WTC11 (cell line): ENCODE measurements around the gene SLC35F1. TPM values are rescaled to one million over a fixed set of nuclear protein-coding genes. Genes with fewer than 3 reads are reported as not detected.

Experiments
- ATAC-seq: fragments of 200-7000 bp; cut with Tn5 transposase; 2 replicates; pipeline ENCODE4 v1.10.0; 2021; ENCODE audit warnings: mild to moderate bottlenecking, moderate library complexity
- CTCF ChIA-PET: fragments of 300-600 bp; sonication (Branson Sonifier 250); formaldehyde crosslinking; loops from one replicate; lab custom pipeline; 2021; ENCODE audit warnings: antibody characterized with exemption; lab: Charles Lee
- POLR2A ChIA-PET: fragments of 350-600 bp; sonication (Branson Sonifier 250); formaldehyde crosslinking; loops from one replicate; lab custom pipeline; 2021; ENCODE audit warnings: antibody characterized with exemption; lab: Charles Lee
- DNase-seq: peaks from one replicate; pipeline ENCODE4 v3.0.0; 2021; ENCODE audit warnings: low spot score
- H3K27ac Mint-ChIP-seq: 2 replicates; pipeline ENCODE4 v1.8.0; 2021; ENCODE audit warnings: mixed read lengths
- H3K27me3 Mint-ChIP-seq: 2 replicates; pipeline ENCODE4 v1.8.0; 2021; ENCODE audit warnings: low read depth, mild to moderate bottlenecking, moderate library complexity, mixed read lengths
- H3K36me3 Mint-ChIP-seq: 2 replicates; pipeline ENCODE4 v1.8.0; 2021; ENCODE audit warnings: mixed read lengths
- H3K4me1 Mint-ChIP-seq: 2 replicates; pipeline ENCODE4 v1.8.0; 2022; ENCODE audit warnings: mixed read lengths
- H3K4me3 Mint-ChIP-seq: 2 replicates; pipeline ENCODE4 v1.8.0; 2021; ENCODE audit warnings: mild to moderate bottlenecking, moderate library complexity, mixed read lengths
- H3K9me3 Mint-ChIP-seq: 2 replicates; pipeline ENCODE4 v1.8.0; 2021; ENCODE audit warnings: mixed read lengths
- ARID4B ChIP-seq: sonication (generic); formaldehyde crosslinking; IDR thresholded peaks from 2 replicates; pipeline ENCODE4 v1.8.0; 2023; ENCODE audit warnings: missing genetic modification reagents, mild to moderate bottlenecking, borderline replicate concordance
- ATF2 ChIP-seq: sonication (generic); formaldehyde crosslinking; IDR thresholded peaks from 2 replicates; pipeline ENCODE4 v1.8.1; 2022; ENCODE audit warnings: low read depth, missing genetic modification reagents, borderline replicate concordance
- CBFB ChIP-seq: sonication (generic); formaldehyde crosslinking; IDR thresholded peaks from 2 replicates; pipeline ENCODE4 v1.8.1; 2022; ENCODE audit warnings: mild to moderate bottlenecking, low read depth, missing genetic modification reagents
- ELF4 ChIP-seq: sonication (generic); formaldehyde crosslinking; IDR thresholded peaks from 2 replicates; pipeline ENCODE4 v1.8.1; 2022; ENCODE audit warnings: low read depth, mild to moderate bottlenecking, moderate library complexity, missing genetic modification reagents
- ETV6 ChIP-seq: sonication (generic); formaldehyde crosslinking; IDR thresholded peaks from 2 replicates; pipeline ENCODE4 v1.8.1; 2022; ENCODE audit warnings: mild to moderate bottlenecking, missing genetic modification reagents
- NR1H2 ChIP-seq: sonication (generic); formaldehyde crosslinking; IDR thresholded peaks from 2 replicates; pipeline ENCODE4 v1.9.0; 2021; ENCODE audit warnings: mild to moderate bottlenecking, moderate library complexity, missing genetic modification reagents
- OVOL2 ChIP-seq: fragments of 250-450 bp; sonication (Bioruptor Pico); IDR thresholded peaks from 2 replicates; pipeline ENCODE4 v1.9.0; 2021; ENCODE audit warnings: mild to moderate bottlenecking, borderline replicate concordance
- SP1 ChIP-seq: sonication (generic); formaldehyde crosslinking; conservative IDR thresholded peaks from 2 replicates; pipeline ENCODE4 v1.8.1; 2022; ENCODE audit warnings: missing genetic modification reagents
- ZNF232 ChIP-seq: sonication (generic); formaldehyde crosslinking; IDR thresholded peaks from 2 replicates; pipeline ENCODE4 v1.8.0; 2022; ENCODE audit warnings: mild to moderate bottlenecking, missing genetic modification reagents
- ZNF671 ChIP-seq: fragments of 250-450 bp; sonication (Bioruptor Pico); IDR thresholded peaks from 2 replicates; pipeline ENCODE4 v1.8.0; 2021; ENCODE audit warnings: mild to moderate bottlenecking
- total RNA-seq: library from RNA; stranded (reverse); gene quantifications from 3 replicates; pipeline ENCODE4 v1.2.3, GENCODE V29; 2021
- TF ChIP-seq, protein P1 (sequence below): sonication (generic); formaldehyde crosslinking; IDR thresholded peaks from 2 replicates; pipeline ENCODE4 v1.8.1; 2023; ENCODE audit warnings: mild to moderate bottlenecking, missing genetic modification reagents, moderate library complexity
- TF ChIP-seq, protein P2 (sequence below): sonication (generic); formaldehyde crosslinking; conservative IDR thresholded peaks from 2 replicates; pipeline ENCODE4 v1.8.1; 2022; ENCODE audit warnings: mild to moderate bottlenecking, missing genetic modification reagents
- TF ChIP-seq, protein P3 (sequence below): sonication (generic); formaldehyde crosslinking; IDR thresholded peaks from 2 replicates; pipeline ENCODE4 v1.8.1; 2023; ENCODE audit warnings: mild to moderate bottlenecking, moderate library complexity, missing genetic modification reagents
- TF ChIP-seq, protein P4 (sequence below): fragments of 250-450 bp; sonication (Bioruptor Pico); IDR thresholded peaks from 2 replicates; pipeline ENCODE4 v1.9.0; 2021; ENCODE audit warnings: mild to moderate bottlenecking
- TF ChIP-seq, protein P5 (sequence below): sonication (generic); formaldehyde crosslinking; IDR thresholded peaks from 2 replicates; pipeline ENCODE4 v1.8.1; 2022; ENCODE audit warnings: missing genetic modification reagents, borderline replicate concordance
- TF ChIP-seq, protein P6 (sequence below): sonication (generic); formaldehyde crosslinking; IDR thresholded peaks from 2 replicates; pipeline ENCODE4 v1.8.0; 2022; ENCODE audit warnings: mild to moderate bottlenecking, missing genetic modification reagents

SLC35F1 gene
- total RNA-seq, 1 experiment from 2014 or later = 11.0 TPM

DNA sequence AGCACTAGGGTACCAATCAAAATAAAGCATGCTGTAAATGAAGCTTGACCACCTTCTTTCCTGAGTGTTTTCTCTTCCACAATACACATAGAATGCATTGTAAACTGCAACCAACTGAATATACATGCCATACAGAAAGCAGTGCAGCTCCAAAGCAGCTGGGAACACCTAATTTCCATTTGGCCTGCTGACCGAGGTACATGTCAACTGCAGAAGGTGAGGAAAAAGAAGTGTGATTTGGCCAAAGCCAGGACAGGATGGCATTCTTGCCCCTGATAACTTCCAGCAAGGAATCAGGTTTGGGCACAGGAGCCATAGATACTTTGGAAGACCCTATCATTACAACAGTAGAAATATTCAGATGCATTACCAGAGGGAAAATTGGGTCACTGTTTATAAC lies 258.4 kb downstream of the SLC35F1 start (continued):
- TF ChIP-seq, protein P1, sequence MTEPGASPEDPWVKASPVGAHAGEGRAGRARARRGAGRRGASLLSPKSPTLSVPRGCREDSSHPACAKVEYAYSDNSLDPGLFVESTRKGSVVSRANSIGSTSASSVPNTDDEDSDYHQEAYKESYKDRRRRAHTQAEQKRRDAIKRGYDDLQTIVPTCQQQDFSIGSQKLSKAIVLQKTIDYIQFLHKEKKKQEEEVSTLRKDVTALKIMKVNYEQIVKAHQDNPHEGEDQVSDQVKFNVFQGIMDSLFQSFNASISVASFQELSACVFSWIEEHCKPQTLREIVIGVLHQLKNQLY (CRISPR knock-in tag) = no peak
- TF ChIP-seq, protein P2, sequence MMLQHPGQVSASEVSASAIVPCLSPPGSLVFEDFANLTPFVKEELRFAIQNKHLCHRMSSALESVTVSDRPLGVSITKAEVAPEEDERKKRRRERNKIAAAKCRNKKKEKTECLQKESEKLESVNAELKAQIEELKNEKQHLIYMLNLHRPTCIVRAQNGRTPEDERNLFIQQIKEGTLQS (CRISPR knock-in tag) = no peak
- TF ChIP-seq, protein P3, sequence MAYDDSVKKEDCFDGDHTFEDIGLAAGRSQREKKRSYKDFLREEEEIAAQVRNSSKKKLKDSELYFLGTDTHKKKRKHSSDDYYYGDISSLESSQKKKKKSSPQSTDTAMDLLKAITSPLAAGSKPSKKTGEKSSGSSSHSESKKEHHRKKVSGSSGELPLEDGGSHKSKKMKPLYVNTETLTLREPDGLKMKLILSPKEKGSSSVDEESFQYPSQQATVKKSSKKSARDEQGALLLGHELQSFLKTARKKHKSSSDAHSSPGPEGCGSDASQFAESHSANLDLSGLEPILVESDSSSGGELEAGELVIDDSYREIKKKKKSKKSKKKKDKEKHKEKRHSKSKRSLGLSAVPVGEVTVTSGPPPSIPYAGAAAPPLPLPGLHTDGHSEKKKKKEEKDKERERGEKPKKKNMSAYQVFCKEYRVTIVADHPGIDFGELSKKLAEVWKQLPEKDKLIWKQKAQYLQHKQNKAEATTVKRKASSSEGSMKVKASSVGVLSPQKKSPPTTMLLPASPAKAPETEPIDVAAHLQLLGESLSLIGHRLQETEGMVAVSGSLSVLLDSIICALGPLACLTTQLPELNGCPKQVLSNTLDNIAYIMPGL (CRISPR knock-in tag) = no peak
- TF ChIP-seq, protein P4, sequence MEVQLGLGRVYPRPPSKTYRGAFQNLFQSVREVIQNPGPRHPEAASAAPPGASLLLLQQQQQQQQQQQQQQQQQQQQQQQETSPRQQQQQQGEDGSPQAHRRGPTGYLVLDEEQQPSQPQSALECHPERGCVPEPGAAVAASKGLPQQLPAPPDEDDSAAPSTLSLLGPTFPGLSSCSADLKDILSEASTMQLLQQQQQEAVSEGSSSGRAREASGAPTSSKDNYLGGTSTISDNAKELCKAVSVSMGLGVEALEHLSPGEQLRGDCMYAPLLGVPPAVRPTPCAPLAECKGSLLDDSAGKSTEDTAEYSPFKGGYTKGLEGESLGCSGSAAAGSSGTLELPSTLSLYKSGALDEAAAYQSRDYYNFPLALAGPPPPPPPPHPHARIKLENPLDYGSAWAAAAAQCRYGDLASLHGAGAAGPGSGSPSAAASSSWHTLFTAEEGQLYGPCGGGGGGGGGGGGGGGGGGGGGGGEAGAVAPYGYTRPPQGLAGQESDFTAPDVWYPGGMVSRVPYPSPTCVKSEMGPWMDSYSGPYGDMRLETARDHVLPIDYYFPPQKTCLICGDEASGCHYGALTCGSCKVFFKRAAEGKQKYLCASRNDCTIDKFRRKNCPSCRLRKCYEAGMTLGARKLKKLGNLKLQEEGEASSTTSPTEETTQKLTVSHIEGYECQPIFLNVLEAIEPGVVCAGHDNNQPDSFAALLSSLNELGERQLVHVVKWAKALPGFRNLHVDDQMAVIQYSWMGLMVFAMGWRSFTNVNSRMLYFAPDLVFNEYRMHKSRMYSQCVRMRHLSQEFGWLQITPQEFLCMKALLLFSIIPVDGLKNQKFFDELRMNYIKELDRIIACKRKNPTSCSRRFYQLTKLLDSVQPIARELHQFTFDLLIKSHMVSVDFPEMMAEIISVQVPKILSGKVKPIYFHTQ (CRISPR knock-in tag) = no peak
- TF ChIP-seq OVOL2 (CRISPR knock-in tag) = no peak

- POLR2A ChIA-PET = no interaction called here
- H3K4me1 Mint-ChIP-seq = 0 out of 2 replicates have a peak, but pooled peaks cover 2% of the 10 kb centered on the region
- H3K27ac Mint-ChIP-seq = no peak overlapping the region
- H3K4me3 Mint-ChIP-seq = no peak overlapping the region
- ATAC-seq = no peak
- peaks cover 7% of the 10 kb centered on the region for H3K36me3 Mint-ChIP-seq
- TF ChIP-seq CBFB (CRISPR knock-in tag) (no peak), NR1H2 (CRISPR knock-in tag) (no peak), ZNF671 (no peak), ATF2 (CRISPR knock-in tag) (no peak)
- TF ChIP-seq, protein P5, sequence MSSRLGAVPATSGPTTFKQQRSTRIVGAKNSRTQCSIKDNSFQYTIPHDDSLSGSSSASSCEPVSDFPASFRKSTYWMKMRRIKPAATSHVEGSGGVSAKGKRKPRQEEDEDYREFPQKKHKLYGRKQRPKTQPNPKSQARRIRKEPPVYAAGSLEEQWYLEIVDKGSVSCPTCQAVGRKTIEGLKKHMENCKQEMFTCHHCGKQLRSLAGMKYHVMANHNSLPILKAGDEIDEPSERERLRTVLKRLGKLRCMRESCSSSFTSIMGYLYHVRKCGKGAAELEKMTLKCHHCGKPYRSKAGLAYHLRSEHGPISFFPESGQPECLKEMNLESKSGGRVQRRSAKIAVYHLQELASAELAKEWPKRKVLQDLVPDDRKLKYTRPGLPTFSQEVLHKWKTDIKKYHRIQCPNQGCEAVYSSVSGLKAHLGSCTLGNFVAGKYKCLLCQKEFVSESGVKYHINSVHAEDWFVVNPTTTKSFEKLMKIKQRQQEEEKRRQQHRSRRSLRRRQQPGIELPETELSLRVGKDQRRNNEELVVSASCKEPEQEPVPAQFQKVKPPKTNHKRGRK = no peak
- TF ChIP-seq, all 79 proteins: peak for 0
- CTCF ChIA-PET = no interaction called here
- no peak for DNase-seq
- peaks cover 8% of the 10 kb centered on the region for H3K9me3 Mint-ChIP-seq
- no peaks in the 10 kb centered on the region for H3K27me3 Mint-ChIP-seq
Measured at GRCh38 chr6:118168421-118168820, 261.4 kb downstream of the SLC35F1 start.

- CTCF ChIA-PET = no interaction called here
- DNase-seq (no peak), ATAC-seq (no peak)
- TF ChIP-seq ELF4 (no peak), SP1 (CRISPR knock-in tag) (no peak), ZNF232 (CRISPR knock-in tag) (no peak), ETV6 (CRISPR knock-in tag) (no peak), OVOL2 (CRISPR knock-in tag) (no peak), ARID4B (CRISPR knock-in tag) (no peak)
- TF ChIP-seq, protein P6, sequence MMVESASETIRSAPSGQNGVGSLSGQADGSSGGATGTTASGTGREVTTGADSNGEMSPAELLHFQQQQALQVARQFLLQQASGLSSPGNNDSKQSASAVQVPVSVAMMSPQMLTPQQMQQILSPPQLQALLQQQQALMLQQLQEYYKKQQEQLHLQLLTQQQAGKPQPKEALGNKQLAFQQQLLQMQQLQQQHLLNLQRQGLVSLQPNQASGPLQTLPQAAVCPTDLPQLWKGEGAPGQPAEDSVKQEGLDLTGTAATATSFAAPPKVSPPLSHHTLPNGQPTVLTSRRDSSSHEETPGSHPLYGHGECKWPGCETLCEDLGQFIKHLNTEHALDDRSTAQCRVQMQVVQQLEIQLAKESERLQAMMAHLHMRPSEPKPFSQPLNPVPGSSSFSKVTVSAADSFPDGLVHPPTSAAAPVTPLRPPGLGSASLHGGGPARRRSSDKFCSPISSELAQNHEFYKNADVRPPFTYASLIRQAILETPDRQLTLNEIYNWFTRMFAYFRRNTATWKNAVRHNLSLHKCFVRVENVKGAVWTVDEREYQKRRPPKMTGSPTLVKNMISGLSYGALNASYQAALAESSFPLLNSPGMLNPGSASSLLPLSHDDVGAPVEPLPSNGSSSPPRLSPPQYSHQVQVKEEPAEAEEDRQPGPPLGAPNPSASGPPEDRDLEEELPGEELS (CRISPR knock-in tag) = no peak
- TF ChIP-seq, protein P1 (CRISPR knock-in tag) = no peak
- no peak overlapping the region for H3K4me3 Mint-ChIP-seq
- H3K27me3 Mint-ChIP-seq = no peaks in the 10 kb centered on the region; the same call in 1 of the 2 replicates
- peaks cover 21% of the 10 kb centered on the region for H3K36me3 Mint-ChIP-seq
- H3K9me3 Mint-ChIP-seq = peaks cover 26% of the 10 kb centered on the region
- no peaks in the 10 kb centered on the region for H3K4me1 Mint-ChIP-seq
- POLR2A ChIA-PET = no interaction called here
- no peak overlapping the region for H3K27ac Mint-ChIP-seq
Measured at GRCh38 chr6:118171852-118172251, 264.8 kb downstream of the SLC35F1 start.
